Cardiac atrium fibroblast (primary cell): ENCODE data around the gene DNAJB14. TPM values are rescaled to one million over a fixed set of nuclear protein-coding genes. Genes with fewer than 3 reads are reported as not detected.

Source experiments
- total RNA-seq: library from RNA; depleted of rRNA; stranded (reverse); fragments of >200 nt; gene quantifications from 2 replicates; pipeline ENCODE4 v1.2.3, GENCODE V29; 2015

DNAJB14 gene
- 17.9 and 22.2 TPM in 2 replicates for total RNA-seq

DNA sequence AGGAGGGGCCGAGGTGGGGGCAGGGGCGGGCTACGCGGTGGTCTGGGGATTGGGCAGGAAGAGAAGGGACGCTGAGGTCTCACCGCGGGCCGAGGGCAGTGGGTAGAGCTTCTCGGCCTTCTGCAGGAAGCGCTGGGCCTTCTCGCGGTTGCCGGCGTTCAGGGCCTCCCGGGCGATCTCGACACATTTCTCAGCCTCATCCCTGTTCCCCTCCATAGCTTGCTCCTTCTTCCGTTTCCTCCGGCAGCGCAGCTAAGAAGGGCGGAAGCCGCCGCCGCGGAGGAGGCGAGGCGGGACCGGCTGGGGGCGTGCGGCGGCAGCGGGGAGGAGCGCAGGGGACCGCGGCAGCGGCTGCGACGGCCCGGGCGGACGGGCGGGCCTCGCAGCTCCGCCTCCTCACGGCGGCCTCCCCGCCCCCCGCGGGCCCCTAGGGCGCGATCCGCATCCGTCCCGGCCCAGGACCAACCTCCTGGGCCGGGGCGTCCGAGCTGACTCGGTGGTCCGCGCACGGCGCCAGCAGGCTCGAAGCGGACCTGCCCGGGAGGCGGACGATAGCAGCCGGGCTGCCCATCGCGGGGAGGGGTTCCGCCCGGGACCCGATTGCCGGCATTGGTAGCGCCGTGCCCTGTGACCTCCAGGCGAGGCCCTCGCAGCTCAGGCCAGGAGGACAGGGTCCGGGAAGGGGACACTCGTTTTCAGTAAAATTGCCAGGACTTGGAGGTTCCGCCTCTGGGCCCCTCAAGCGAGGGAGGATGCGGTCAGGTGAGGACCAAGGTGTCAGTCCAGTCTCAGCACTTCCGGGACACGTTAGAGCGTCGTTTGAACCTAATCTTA is at the start of gene DNAJB14:
TSS of gene DNAJB14 (minus strand) at position 263 of the 834 bp plus-strand sequence. CDS start at position 216, 47 bp downstream.

DNA sequence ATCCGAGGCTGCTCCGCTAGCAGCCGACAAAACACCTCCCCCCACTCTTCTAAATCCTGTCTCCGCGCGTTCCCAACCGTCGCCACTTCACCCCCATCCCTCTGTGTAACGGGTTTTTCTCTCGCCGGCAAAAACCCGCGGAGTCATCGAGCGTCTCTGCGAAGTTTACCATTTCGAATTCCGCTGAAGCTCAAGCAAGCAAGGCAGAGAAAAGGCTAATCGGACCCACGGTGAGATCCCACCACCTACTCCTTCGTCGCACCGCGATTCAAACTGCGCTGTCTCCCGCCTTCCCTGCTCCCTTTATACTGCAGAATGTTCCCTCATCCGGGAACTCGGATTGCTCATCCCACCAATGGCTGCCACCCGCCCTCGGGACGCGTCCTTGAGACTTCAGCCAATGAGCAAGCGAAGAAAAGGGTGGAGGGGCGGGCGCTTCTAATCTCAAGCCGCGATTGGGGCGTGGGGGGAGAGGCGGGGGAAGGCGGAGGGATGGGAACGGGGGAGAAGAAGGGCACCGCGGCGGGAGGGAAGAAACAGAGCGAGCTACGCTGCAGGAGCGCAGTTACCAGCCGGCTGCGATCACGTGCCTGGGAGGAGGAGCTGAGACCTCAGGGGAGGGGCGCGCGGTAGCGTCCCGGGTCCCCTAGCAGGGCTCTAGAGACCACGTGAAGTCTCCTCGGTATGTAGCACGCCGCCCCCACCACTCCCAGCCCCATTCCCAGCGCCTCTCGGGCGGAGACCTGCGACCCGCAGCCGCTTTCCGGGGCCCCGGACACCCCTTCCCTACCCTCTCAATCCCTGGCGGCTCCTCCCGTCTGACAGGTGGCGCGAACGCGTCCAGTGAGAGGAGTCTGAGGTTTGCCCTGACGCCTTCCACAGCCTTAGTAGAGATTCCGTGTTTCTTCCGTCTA is 3.8 kb upstream of the DNAJB14 start, which contains the start of gene H2AZ1:
TSS of gene H2AZ1 (minus strand) at position 277 of the 914 bp plus-strand sequence. CDS start at position 172, 105 bp downstream.

GRCh38 chr4:99894161-99894997 is 52.0 kb downstream of the DNAJB14 start, which contains the start of gene LAMTOR3:
Gene LAMTOR3 (minus strand): TSS chr4:99894427. CDS start chr4:99893963, 464 bp downstream.

Other genes with a start within 250 kb of the DNAJB14 start
- gene DAPP1, start 129.8 kb downstream of the DNAJB14 start, total RNA-seq, result not detected in 2 replicates
- 32.9 and 39.5 TPM in 2 replicates for gene LAMTOR3, start 52.2 kb downstream of the DNAJB14 start, total RNA-seq
- gene H2AZ1, start 3.7 kb upstream of the DNAJB14 start, total RNA-seq, result 230 and 251 TPM in 2 replicates
- gene DDIT4L, start 243.8 kb upstream of the DNAJB14 start, total RNA-seq, result 0.18 and 1.6 TPM in 2 replicates